Measurements from ENCODE around the gene KIN.

KIN gene

GRCh38 chr10:7797582-7797981, 9.8 kb upstream of the KIN start:
- Histone ChIP-seq H3K9me3 (ENCODE audit: insufficient read depth, low read depth, low read length) (no peaks in the 10 kb centered on the region), H3K14ac (ENCODE audit: low read length) (no peak overlapping the region), H3K23ac (ENCODE audit: low read length) (no peak overlapping the region), H3K27me3 (ENCODE audit: insufficient read depth, low read length) (no peaks in the 10 kb centered on the region), H3K79me1 (ENCODE audit: low read length) (no peaks in the 10 kb centered on the region), H3K4me3 (ENCODE audit: low read depth, low read length) (no peak overlapping the region), H3K4me1 (ENCODE audit: control insufficient read depth in 1 of 2, insufficient read depth in 2 of 2, low read length in 2 of 2) (no peaks in the 10 kb centered on the region), H3K4me2 (ENCODE audit: low read length) (no peak overlapping the region), H4K12ac (ENCODE audit: low read depth, low read length) (no peak overlapping the region), H3K4ac (ENCODE audit: low read depth, low read length) (no peak overlapping the region), H4K8ac (ENCODE audit: low read depth, low read length) (no peak overlapping the region), H2BK5ac (ENCODE audit: low read depth, low read length, poor library complexity) (no peak overlapping the region), H2BK12ac (ENCODE audit: low read length) (no peak overlapping the region), H4K91ac (ENCODE audit: low read depth, low read length) (no peak overlapping the region), H2BK120ac (ENCODE audit: insufficient read depth, low read length, poor library complexity) (no peak overlapping the region), H3K79me2 (ENCODE audit: control insufficient read depth, insufficient read depth, low read length, poor library complexity) (peaks cover 1% of the 10 kb centered on the region), H2AFZ (ENCODE audit: insufficient read depth, low read length, poor library complexity) (no peak overlapping the region), H3K18ac (ENCODE audit: low read length) (no peak overlapping the region), H2AK5ac (ENCODE audit: low read length) (no peak overlapping the region), H3K36me3 (ENCODE audit: control insufficient read depth in 1 of 2, insufficient read depth in 2 of 2, low read length in 2 of 2) (peaks cover 13 to 30% of the 10 kb centered on the region in 2 experiments), H3K9ac (ENCODE audit: low read length) (no peak overlapping the region), H3K27ac (ENCODE audit: low read depth, low read length) (peak overlapping the region; percentile 4)
- DNase-seq: peak; percentile 85 to 89
- no CpG with 5 or more reads among the region's 6 CpGs for WGBS (ENCODE audit: extremely low coverage, insufficient coverage, insufficient read length)

DNA sequence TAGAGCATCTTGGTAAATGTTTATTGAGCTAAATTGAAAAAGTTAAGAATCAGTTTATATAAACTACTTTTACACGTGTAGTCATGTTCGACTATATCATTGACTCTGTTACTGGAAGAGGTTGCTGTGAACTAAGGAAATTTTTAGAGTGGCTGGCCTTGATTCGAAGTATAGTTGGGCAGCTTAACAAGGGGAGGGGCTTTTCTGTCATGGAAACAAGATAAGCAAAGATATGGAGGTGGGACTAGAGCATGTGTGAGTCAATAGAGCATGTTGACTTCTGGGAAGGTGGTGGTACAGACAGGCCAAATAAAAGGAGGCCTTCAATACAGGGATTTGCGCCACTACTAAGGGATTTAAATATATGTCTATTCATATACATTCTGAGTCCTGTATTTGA, 7.8 kb upstream of the KIN start:
- WGBS (ENCODE audit: extremely low coverage, insufficient coverage, insufficient read length): no CpG with 5 or more reads among the region's 4 CpGs

DNA sequence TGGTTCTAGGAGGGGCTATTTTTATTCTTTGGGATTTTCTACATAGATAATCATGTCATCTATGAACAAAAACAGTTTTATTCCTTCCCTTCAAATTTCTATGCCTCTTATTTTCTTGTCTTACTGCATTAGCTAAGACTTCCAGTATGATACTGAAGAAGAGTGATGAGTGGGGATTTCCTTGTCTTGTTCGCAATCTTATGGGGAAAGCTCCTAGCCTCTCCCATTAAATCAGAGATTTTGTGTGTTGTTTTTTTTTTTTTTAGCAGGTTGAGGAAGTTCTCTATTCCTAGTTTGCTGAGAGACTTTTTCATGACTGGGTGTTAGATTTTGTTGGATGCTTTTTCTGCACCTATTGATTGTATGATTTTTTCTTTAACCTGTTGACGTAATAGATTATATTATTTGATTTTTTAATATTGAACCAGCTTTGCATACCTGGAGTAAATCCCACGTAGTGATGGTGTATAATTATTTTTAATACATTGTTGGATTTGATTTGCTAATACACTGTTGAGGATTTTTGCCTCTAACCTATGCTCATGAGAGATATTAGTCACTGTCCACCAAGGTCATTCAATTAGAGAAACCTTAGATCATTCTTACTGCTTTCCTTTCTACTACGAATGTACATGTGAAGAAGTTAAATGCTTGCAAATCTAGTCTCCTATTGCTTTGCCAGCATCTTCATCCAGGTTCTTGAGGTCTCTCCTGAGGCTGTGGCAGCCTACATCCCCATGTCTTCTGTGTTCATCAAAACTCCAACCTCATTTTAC, 6.6 kb upstream of the KIN start:
- Histone ChIP-seq H3K4me3 (ENCODE audit: low read depth, low read length) (no peak overlapping the region), H2BK5ac (ENCODE audit: low read depth, low read length, poor library complexity) (no peak overlapping the region), H3K9me3 (ENCODE audit: insufficient read depth, low read depth, low read length) (no peaks in the 10 kb centered on the region), H2BK12ac (ENCODE audit: low read length) (no peak overlapping the region), H3K18ac (ENCODE audit: low read length) (no peak overlapping the region), H4K8ac (ENCODE audit: low read depth, low read length) (no peak overlapping the region), H4K91ac (ENCODE audit: low read depth, low read length) (no peak overlapping the region), H3K4ac (ENCODE audit: low read depth, low read length) (peak overlapping the region; percentile 72), H3K79me2 (ENCODE audit: control insufficient read depth, insufficient read depth, low read length, poor library complexity) (peaks cover 2% of the 10 kb centered on the region), H2BK120ac (ENCODE audit: insufficient read depth, low read length, poor library complexity) (no peak overlapping the region), H3K36me3 (ENCODE audit: control insufficient read depth in 1 of 2, insufficient read depth in 2 of 2, low read length in 2 of 2) (peaks cover 11 to 15% of the 10 kb centered on the region in 2 experiments), H2AK5ac (ENCODE audit: low read length) (no peak overlapping the region), H3K14ac (ENCODE audit: low read length) (no peak overlapping the region), H3K79me1 (ENCODE audit: low read length) (no peaks in the 10 kb centered on the region), H3K9ac (ENCODE audit: low read length) (no peak overlapping the region), H4K12ac (ENCODE audit: low read depth, low read length) (no peak overlapping the region), H3K4me2 (ENCODE audit: low read length) (no peak overlapping the region), H2AFZ (ENCODE audit: insufficient read depth, low read length, poor library complexity) (no peak overlapping the region), H3K27ac (ENCODE audit: low read depth, low read length) (no peak overlapping the region), H3K23ac (ENCODE audit: low read length) (no peak overlapping the region), H3K27me3 (ENCODE audit: insufficient read depth, low read length) (no peaks in the 10 kb centered on the region), H3K4me1 (ENCODE audit: control insufficient read depth in 1 of 2, insufficient read depth in 2 of 2, low read length in 2 of 2) (peaks cover 0 to 1% of the 10 kb centered on the region in 2 experiments)
- WGBS (ENCODE audit: extremely low coverage, insufficient coverage, insufficient read length): no CpG with 5 or more reads among the region's 4 CpGs
- no peak for DNase-seq

More for the DNA sequence above, 7.8 kb upstream of the KIN start:
- H3K79me2 ChIP-seq (ENCODE audit: control insufficient read depth, insufficient read depth, low read length, poor library complexity): peaks cover 1% of the 10 kb centered on the region
- H3K79me1 ChIP-seq (ENCODE audit: low read length): no peaks in the 10 kb centered on the region
- no peak overlapping the region for H3K4me2 ChIP-seq (ENCODE audit: low read length)
- H3K14ac ChIP-seq (ENCODE audit: low read length): no peak overlapping the region
- H4K12ac ChIP-seq (ENCODE audit: low read depth, low read length): no peak overlapping the region
- H3K4me3 ChIP-seq (ENCODE audit: low read depth, low read length): no peak overlapping the region
- H3K36me3 ChIP-seq (ENCODE audit: control insufficient read depth in 1 of 2, insufficient read depth in 2 of 2, low read length in 2 of 2): peaks cover 14 to 20% of the 10 kb centered on the region in 2 experiments
- H3K4ac ChIP-seq (ENCODE audit: low read depth, low read length): peak overlapping the region; percentile 84
- no peaks in the 10 kb centered on the region for H3K4me1 ChIP-seq (ENCODE audit: control insufficient read depth in 1 of 2, insufficient read depth in 2 of 2, low read length in 2 of 2)
- H2BK120ac ChIP-seq (ENCODE audit: insufficient read depth, low read length, poor library complexity): no peak overlapping the region
- no peak overlapping the region for H2AFZ ChIP-seq (ENCODE audit: insufficient read depth, low read length, poor library complexity)
- no peak overlapping the region for H2BK12ac ChIP-seq (ENCODE audit: low read length)
- no peak overlapping the region for H3K18ac ChIP-seq (ENCODE audit: low read length)
- no peak overlapping the region for H4K8ac ChIP-seq (ENCODE audit: low read depth, low read length)
- no peak overlapping the region for H3K9ac ChIP-seq (ENCODE audit: low read length)
- no peak overlapping the region for H4K91ac ChIP-seq (ENCODE audit: low read depth, low read length)
- peak in 1 of 2 donors; percentile 12 for DNase-seq
- no peak overlapping the region for H3K27ac ChIP-seq (ENCODE audit: low read depth, low read length)
- H2AK5ac ChIP-seq (ENCODE audit: low read length): no peak overlapping the region
- H3K23ac ChIP-seq (ENCODE audit: low read length): no peak overlapping the region
- no peak overlapping the region for H2BK5ac ChIP-seq (ENCODE audit: low read depth, low read length, poor library complexity)
- no peaks in the 10 kb centered on the region for H3K9me3 ChIP-seq (ENCODE audit: insufficient read depth, low read depth, low read length)
- no peaks in the 10 kb centered on the region for H3K27me3 ChIP-seq (ENCODE audit: insufficient read depth, low read length)

- Histone ChIP-seq H3K4me3 (ENCODE audit: low read depth, low read length) (no peak overlapping the region), H4K91ac (ENCODE audit: low read depth, low read length) (no peak overlapping the region), H3K79me1 (ENCODE audit: low read length) (peaks cover 10% of the 10 kb centered on the region), H3K9ac (ENCODE audit: low read length) (no peak overlapping the region), H3K4me2 (ENCODE audit: low read length) (no peak overlapping the region), H3K4ac (ENCODE audit: low read depth, low read length) (no peak overlapping the region), H3K27ac (ENCODE audit: low read depth, low read length) (no peak overlapping the region), H4K8ac (ENCODE audit: low read depth, low read length) (no peak overlapping the region), H2BK5ac (ENCODE audit: low read depth, low read length, poor library complexity) (no peak overlapping the region), H3K14ac (ENCODE audit: low read length) (no peak overlapping the region), H2BK120ac (ENCODE audit: insufficient read depth, low read length, poor library complexity) (no peak overlapping the region), H4K12ac (ENCODE audit: low read depth, low read length) (no peak overlapping the region), H2AK5ac (ENCODE audit: low read length) (no peak overlapping the region), H3K36me3 (ENCODE audit: control insufficient read depth in 1 of 2, insufficient read depth in 2 of 2, low read length in 2 of 2) (peaks cover 4 to 5% of the 10 kb centered on the region in 2 experiments), H2BK12ac (ENCODE audit: low read length) (no peak overlapping the region), H3K9me3 (ENCODE audit: insufficient read depth, low read depth, low read length) (no peaks in the 10 kb centered on the region), H3K23ac (ENCODE audit: low read length) (no peak overlapping the region), H3K18ac (ENCODE audit: low read length) (no peak overlapping the region), H3K27me3 (ENCODE audit: insufficient read depth, low read length) (no peaks in the 10 kb centered on the region), H2AFZ (ENCODE audit: insufficient read depth, low read length, poor library complexity) (no peak overlapping the region), H3K79me2 (ENCODE audit: control insufficient read depth, insufficient read depth, low read length, poor library complexity) (peaks cover 15% of the 10 kb centered on the region), H3K4me1 (ENCODE audit: control insufficient read depth in 1 of 2, insufficient read depth in 2 of 2, low read length in 2 of 2) (peaks cover 0 to 3% of the 10 kb centered on the region in 2 experiments)
- no CpG with 5 or more reads among the region's 1 CpG for WGBS (ENCODE audit: extremely low coverage, insufficient coverage, insufficient read length)
- DNase-seq: no peak
Observed at GRCh38 chr10:7792541-7792940, 4.7 kb upstream of the KIN start.
